Activated effector memory CD4-positive, alpha-beta T cell treated with anti-CD3 and anti-CD28 coated beads, Interleukin-2, amount 50 U/mL, for 16 hours (primary cell): ENCODE results near the gene TUBD1.
"Not testable (repeated sequence)": the region's sequence is repeated elsewhere in the genome, so short reads cannot be mapped to it uniquely, and the experiment has no call there.

ENCODE experiments used
- DNase-seq: peaks from one replicate; pipeline ENCODE4 v3.0.0-alpha.2; 2020

The TUBD1 gene

GRCh38 chr17:59892924-59893675, at the start of gene TUBD1, which contains the start of gene RPS6KB1:
Gene TUBD1, minus strand, starts transcription at chr17:59892943. Its CDS starts 1,941 bp downstream, at chr17:59891002.
Gene RPS6KB1, plus strand, starts transcription at chr17:59893121. Its CDS starts 64 bp downstream, at chr17:59893185.
- peak; percentile 99 for DNase-seq

GRCh38 chr17:59941131-59941530, 48.4 kb upstream of the TUBD1 start:
- no peak for DNase-seq

GRCh38 chr17:59940697-59941096, 48.0 kb upstream of the TUBD1 start:
- DNase-seq: not testable (repeated sequence)

- DNase-seq: not testable (repeated sequence)
Observed at GRCh38 chr17:59933317-59933716, 40.6 kb upstream of the TUBD1 start.

- DNase-seq: not testable (repeated sequence)
Observed at GRCh38 chr17:59930768-59931167, 38.0 kb upstream of the TUBD1 start.

GRCh38 chr17:59930121-59930520, 37.4 kb upstream of the TUBD1 start:
- not testable (repeated sequence) for DNase-seq

GRCh38 chr17:59920637-59921036, 27.9 kb upstream of the TUBD1 start:
- not testable (repeated sequence) for DNase-seq

- no peak for DNase-seq
Observed at GRCh38 chr17:59916446-59916845, 23.7 kb upstream of the TUBD1 start.

GRCh38 chr17:59914274-59914854, 21.6 kb upstream of the TUBD1 start:
- no peak for DNase-seq

GRCh38 chr17:59907467-59907866, 14.7 kb upstream of the TUBD1 start:
- DNase-seq: no peak

GRCh38 chr17:59903455-59903854, 10.7 kb upstream of the TUBD1 start:
- no peak for DNase-seq

- DNase-seq: no peak
Observed at GRCh38 chr17:59901604-59902003, 8.9 kb upstream of the TUBD1 start.

- DNase-seq: no peak
Observed at GRCh38 chr17:59899099-59899498, 6.4 kb upstream of the TUBD1 start.

- no peak for DNase-seq
Observed at GRCh38 chr17:59897090-59897489, 4.3 kb upstream of the TUBD1 start.

GRCh38 chr17:59893676-59894100, 945 bp upstream of the TUBD1 start:
- no peak for DNase-seq

GRCh38 chr17:59892251-59892923, 356 bp downstream of the TUBD1 start:
- no peak for DNase-seq

GRCh38 chr17:59890720-59891119, 2.0 kb downstream of the TUBD1 start:
- no peak for DNase-seq

- peak; percentile 9 for DNase-seq
Observed at GRCh38 chr17:59888145-59888750, 4.5 kb downstream of the TUBD1 start.

GRCh38 chr17:59884861-59885260, 7.9 kb downstream of the TUBD1 start:
- peak; percentile 53 for DNase-seq

GRCh38 chr17:59878624-59879023, 14.1 kb downstream of the TUBD1 start:
- no peak for DNase-seq

- no peak for DNase-seq
Observed at GRCh38 chr17:59877965-59878364, 14.8 kb downstream of the TUBD1 start.

GRCh38 chr17:59876107-59876506, 16.6 kb downstream of the TUBD1 start:
- DNase-seq: no peak

- DNase-seq: no peak
Observed at GRCh38 chr17:59874376-59874775, 18.4 kb downstream of the TUBD1 start.
